ENCODE data around the gene NRSN1. TPM values are rescaled to one million over a fixed set of nuclear protein-coding genes. Genes with fewer than 3 reads are reported as not detected.
"Not testable (repeated sequence)": the region's sequence is repeated elsewhere in the genome, so short reads cannot be mapped to it uniquely, and the experiment has no call there.

Gene NRSN1
- total and polyA plus RNA-seq, 9 donors = 0.07 to 0.18 (median 0.13) TPM; not detected in 6

- Histone ChIP-seq H3K27ac (ENCODE audit: low read length) (no peak overlapping the region), H3K4me1 (ENCODE audit: control insufficient read depth, insufficient read depth, low read length) (peaks cover 16% of the 10 kb centered on the region), H3K4me3 (ENCODE audit: low read length) (no peak overlapping the region), H3K36me3 (ENCODE audit: control insufficient read depth, insufficient read depth, low read length) (no peaks in the 10 kb centered on the region), H3K27me3 (ENCODE audit: control insufficient read depth, insufficient read depth, low read length) (no peaks in the 10 kb centered on the region), H3K9me3 (replicated peaks; ENCODE audit: control insufficient read depth, low read depth, low read length) (no peaks in the 10 kb centered on the region)
- DNase-seq = no peak
- no CpG with 5 or more reads among the region's 2 CpGs for WGBS (ENCODE audit: insufficient coverage)
These were observed 13.1 kb downstream of the NRSN1 start for GRCh38 chr6:24139080-24139479.

DNA sequence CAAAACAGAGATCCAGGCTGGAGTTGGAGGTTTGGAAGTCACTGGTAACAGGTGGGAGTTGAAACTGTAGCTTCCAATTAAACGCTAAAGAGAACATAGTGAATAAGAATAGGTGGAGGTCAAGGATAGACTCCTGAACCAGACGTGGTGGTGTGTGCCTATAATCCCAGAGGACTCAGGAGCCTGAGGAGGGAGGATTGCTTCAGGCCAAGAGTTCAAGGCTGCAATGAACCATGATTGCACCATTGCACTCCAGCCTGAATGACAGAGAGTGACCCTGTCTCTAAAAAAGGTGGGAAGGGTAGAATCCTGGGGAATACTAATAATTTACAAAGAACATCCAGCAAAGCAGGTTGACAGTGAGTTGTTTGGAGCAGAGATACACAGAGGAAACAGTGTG, 13.6 kb downstream of the NRSN1 start:
- Histone ChIP-seq H3K4me3 (ENCODE audit: low read length) (no peak overlapping the region), H3K27me3 (ENCODE audit: control insufficient read depth, insufficient read depth, low read length) (no peaks in the 10 kb centered on the region), H3K9me3 (replicated peaks; ENCODE audit: control insufficient read depth, low read depth, low read length) (no peaks in the 10 kb centered on the region), H3K4me1 (ENCODE audit: control insufficient read depth, insufficient read depth, low read length) (peaks cover 16% of the 10 kb centered on the region), H3K36me3 (ENCODE audit: control insufficient read depth, insufficient read depth, low read length) (no peaks in the 10 kb centered on the region), H3K27ac (ENCODE audit: low read length) (no peak overlapping the region)
- DNase-seq = no peak
- 65% methylated on average over 2 of the region's 2 CpGs for WGBS (ENCODE audit: insufficient coverage)

DNA sequence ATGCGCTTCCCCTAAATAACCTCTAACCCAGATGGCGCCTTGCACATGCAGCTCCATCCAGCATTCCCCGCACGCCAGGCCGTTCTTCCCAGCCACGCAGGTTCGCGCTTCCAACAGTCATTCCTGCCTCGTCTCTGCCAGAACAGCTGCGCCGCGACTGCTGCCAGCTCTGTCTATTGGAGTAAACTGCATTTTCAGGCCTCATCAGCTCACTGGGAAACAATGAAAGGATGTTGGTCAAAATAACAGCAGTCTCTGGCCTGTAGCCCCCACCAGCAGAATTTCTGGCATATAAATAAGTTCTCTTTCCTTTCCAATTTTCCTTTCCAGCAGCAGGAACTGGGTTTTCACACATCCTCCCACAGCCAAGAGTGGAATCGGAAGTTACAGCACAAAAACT, 14.6 kb downstream of the NRSN1 start:
- Histone ChIP-seq H3K36me3 (ENCODE audit: control insufficient read depth, insufficient read depth, low read length) (no peaks in the 10 kb centered on the region), H3K9me3 (replicated peaks; ENCODE audit: control insufficient read depth, low read depth, low read length) (no peaks in the 10 kb centered on the region), H3K4me3 (ENCODE audit: low read length) (no peak overlapping the region), H3K27ac (ENCODE audit: low read length) (peak overlapping the region; percentile 63), H3K27me3 (ENCODE audit: control insufficient read depth, insufficient read depth, low read length) (peaks cover 2% of the 10 kb centered on the region), H3K4me1 (ENCODE audit: control insufficient read depth, insufficient read depth, low read length) (peaks cover 16% of the 10 kb centered on the region)
- whole genome bisulfite sequencing (ENCODE audit: insufficient coverage) = 6% methylated on average over 9 of the region's 13 CpGs
- peak; percentile 98 for DNase-seq

- not testable (repeated sequence) for H3K9me3 ChIP-seq (replicated peaks; ENCODE audit: control insufficient read depth, low read depth, low read length); DNase-seq; H3K36me3 ChIP-seq (ENCODE audit: control insufficient read depth, insufficient read depth, low read length); H3K4me3 ChIP-seq (ENCODE audit: low read length); H3K27ac ChIP-seq (ENCODE audit: low read length); H3K27me3 ChIP-seq (ENCODE audit: control insufficient read depth, insufficient read depth, low read length)
- WGBS (ENCODE audit: insufficient coverage) = 99% methylated on average over 8 of the region's 8 CpGs
- peaks cover 16% of the 10 kb centered on the region for H3K4me1 ChIP-seq (ENCODE audit: control insufficient read depth, insufficient read depth, low read length)
These were observed 16.7 kb downstream of the NRSN1 start for GRCh38 chr6:24142733-24143132.

DNA sequence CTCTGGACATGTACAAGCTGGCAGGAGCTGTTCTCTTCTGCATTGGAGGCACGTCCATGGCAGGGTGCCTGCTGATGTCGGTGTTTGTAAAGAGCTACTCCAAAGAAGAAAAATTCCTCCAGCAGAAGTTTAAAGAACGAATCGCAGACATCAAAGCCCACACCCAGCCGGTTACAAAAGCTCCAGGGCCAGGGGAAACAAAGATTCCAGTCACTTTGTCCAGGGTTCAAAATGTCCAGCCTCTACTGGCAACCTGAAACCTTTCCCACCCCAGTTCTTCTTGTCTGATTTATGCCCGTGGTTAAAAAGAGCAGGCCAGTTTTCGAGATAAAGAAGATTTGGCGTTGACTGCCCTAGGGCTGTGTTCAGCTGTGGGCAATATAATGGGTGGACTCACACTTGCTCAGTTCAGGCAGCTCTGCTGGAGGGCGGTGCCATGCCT, 19.7 kb downstream of the NRSN1 start:
- 70% methylated on average over 6 of the region's 9 CpGs for WGBS (ENCODE audit: insufficient coverage)
- no peak for DNase-seq

DNA sequence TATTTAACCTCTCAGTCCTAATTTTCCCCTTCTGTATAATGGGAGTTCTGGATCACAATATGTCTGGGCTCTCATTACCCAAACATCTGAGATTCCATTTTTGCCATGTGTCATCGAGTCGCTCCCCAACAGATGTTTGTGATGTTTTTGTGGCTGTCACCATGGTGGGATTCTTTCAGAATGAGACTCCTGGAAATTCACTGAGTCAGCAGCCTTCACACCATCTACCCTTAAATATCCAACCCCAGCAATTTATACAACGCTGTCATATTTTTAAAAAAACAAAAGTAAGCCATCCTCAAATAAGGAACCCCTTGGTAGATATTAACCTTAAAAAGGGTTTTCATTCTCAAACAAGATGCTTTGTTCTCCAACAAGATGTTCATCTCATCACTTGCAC, 20.9 kb downstream of the NRSN1 start:
- Histone ChIP-seq H3K27me3 (ENCODE audit: control insufficient read depth, insufficient read depth, low read length) (peaks cover 2% of the 10 kb centered on the region), H3K36me3 (ENCODE audit: control insufficient read depth, insufficient read depth, low read length) (no peaks in the 10 kb centered on the region), H3K4me3 (ENCODE audit: low read length) (no peak overlapping the region), H3K4me1 (ENCODE audit: control insufficient read depth, insufficient read depth, low read length) (no peaks in the 10 kb centered on the region), H3K27ac (ENCODE audit: low read length) (no peak overlapping the region), H3K9me3 (replicated peaks; ENCODE audit: control insufficient read depth, low read depth, low read length) (no peaks in the 10 kb centered on the region)
- DNase-seq = no peak
- WGBS (ENCODE audit: insufficient coverage) = no CpG with 5 or more reads among the region's 3 CpGs

More for the DNA sequence above, 19.7 kb downstream of the NRSN1 start:
- peaks cover 10% of the 10 kb centered on the region for H3K4me1 ChIP-seq (ENCODE audit: control insufficient read depth, insufficient read depth, low read length)
- H3K27ac ChIP-seq (ENCODE audit: low read length) = no peak overlapping the region
- no peaks in the 10 kb centered on the region for H3K36me3 ChIP-seq (ENCODE audit: control insufficient read depth, insufficient read depth, low read length)
- H3K9me3 ChIP-seq (replicated peaks; ENCODE audit: control insufficient read depth, low read depth, low read length) = no peaks in the 10 kb centered on the region
- H3K4me3 ChIP-seq (ENCODE audit: low read length) = no peak overlapping the region
- peaks cover 2% of the 10 kb centered on the region for H3K27me3 ChIP-seq (ENCODE audit: control insufficient read depth, insufficient read depth, low read length)

GRCh38 chr6:24147511-24148153, 21.6 kb downstream of the NRSN1 start:
- H3K27ac ChIP-seq (ENCODE audit: low read length) = no peak overlapping the region
- peaks cover 2% of the 10 kb centered on the region for H3K27me3 ChIP-seq (ENCODE audit: control insufficient read depth, insufficient read depth, low read length)
- no peak for DNase-seq
- no peaks in the 10 kb centered on the region for H3K4me1 ChIP-seq (ENCODE audit: control insufficient read depth, insufficient read depth, low read length)
- peaks cover 2% of the 10 kb centered on the region for H3K9me3 ChIP-seq (replicated peaks; ENCODE audit: control insufficient read depth, low read depth, low read length)
- H3K36me3 ChIP-seq (ENCODE audit: control insufficient read depth, insufficient read depth, low read length) = no peaks in the 10 kb centered on the region
- no peak overlapping the region for H3K4me3 ChIP-seq (ENCODE audit: low read length)
- WGBS (ENCODE audit: insufficient coverage) = 60% methylated on average over 6 of the region's 8 CpGs

GRCh38 chr6:24148154-24148570, 22.1 kb downstream of the NRSN1 start:
- no peaks in the 10 kb centered on the region for H3K4me1 ChIP-seq (ENCODE audit: control insufficient read depth, insufficient read depth, low read length)
- H3K9me3 ChIP-seq (replicated peaks; ENCODE audit: control insufficient read depth, low read depth, low read length) = peaks cover 2% of the 10 kb centered on the region
- H3K36me3 ChIP-seq (ENCODE audit: control insufficient read depth, insufficient read depth, low read length) = no peaks in the 10 kb centered on the region
- no peak for DNase-seq
- H3K27me3 ChIP-seq (ENCODE audit: control insufficient read depth, insufficient read depth, low read length) = peaks cover 2% of the 10 kb centered on the region
- WGBS (ENCODE audit: insufficient coverage) = no CpG with 5 or more reads among the region's 3 CpGs
- no peak overlapping the region for H3K4me3 ChIP-seq (ENCODE audit: low read length)
- no peak overlapping the region for H3K27ac ChIP-seq (ENCODE audit: low read length)

GRCh38 chr6:24148684-24149083, 22.7 kb downstream of the NRSN1 start:
- DNase-seq = no peak
- Histone ChIP-seq H3K9me3 (replicated peaks; ENCODE audit: control insufficient read depth, low read depth, low read length) (peaks cover 2% of the 10 kb centered on the region), H3K36me3 (ENCODE audit: control insufficient read depth, insufficient read depth, low read length) (no peaks in the 10 kb centered on the region), H3K27ac (ENCODE audit: low read length) (no peak overlapping the region), H3K4me1 (ENCODE audit: control insufficient read depth, insufficient read depth, low read length) (no peaks in the 10 kb centered on the region), H3K27me3 (ENCODE audit: control insufficient read depth, insufficient read depth, low read length) (peaks cover 2% of the 10 kb centered on the region), H3K4me3 (ENCODE audit: low read length) (no peak overlapping the region)

DNA sequence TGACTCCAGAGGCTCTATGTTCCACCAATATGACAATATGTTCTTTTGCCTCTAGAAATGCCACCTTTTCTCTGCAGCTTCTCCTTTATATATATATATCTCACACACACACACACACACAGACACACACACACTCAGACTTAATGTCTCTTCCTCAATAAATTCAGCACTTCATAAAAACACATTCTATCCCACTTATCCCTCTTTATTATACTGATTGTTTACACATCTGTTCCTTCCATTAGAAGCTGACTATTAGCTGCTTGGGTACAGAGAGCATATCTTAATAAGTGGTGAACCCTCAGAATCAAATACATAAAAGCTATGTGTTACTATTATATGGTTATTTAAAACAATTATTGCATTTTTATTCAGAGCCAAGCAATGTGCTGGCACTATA, 23.3 kb downstream of the NRSN1 start:
- H3K9me3 ChIP-seq (replicated peaks; ENCODE audit: control insufficient read depth, low read depth, low read length) = peaks cover 2% of the 10 kb centered on the region
- peaks cover 2% of the 10 kb centered on the region for H3K27me3 ChIP-seq (ENCODE audit: control insufficient read depth, insufficient read depth, low read length)
- H3K4me1 ChIP-seq (ENCODE audit: control insufficient read depth, insufficient read depth, low read length) = no peaks in the 10 kb centered on the region
- no peak overlapping the region for H3K27ac ChIP-seq (ENCODE audit: low read length)
- no peaks in the 10 kb centered on the region for H3K36me3 ChIP-seq (ENCODE audit: control insufficient read depth, insufficient read depth, low read length)
- H3K4me3 ChIP-seq (ENCODE audit: low read length) = no peak overlapping the region
- DNase-seq = no peak

DNA sequence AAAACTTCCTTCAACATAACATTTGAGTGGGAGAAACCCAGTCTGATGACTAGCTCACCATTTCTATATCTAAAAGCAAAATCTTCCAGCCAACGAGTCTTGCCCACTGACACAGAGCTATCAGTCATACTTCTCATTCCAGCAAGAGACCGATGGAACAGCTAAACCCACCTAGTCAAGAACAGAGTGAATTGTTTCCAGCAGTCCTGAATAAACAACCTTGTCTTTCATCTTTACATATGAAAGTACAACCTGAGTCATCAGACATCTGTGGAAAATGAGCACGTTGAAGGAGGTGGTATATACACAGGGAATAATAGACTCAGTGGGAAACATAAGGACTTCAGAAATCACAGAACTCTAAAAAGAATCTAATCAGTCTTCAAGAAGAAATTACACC, 23.8 kb downstream of the NRSN1 start:
- Histone ChIP-seq H3K4me1 (ENCODE audit: control insufficient read depth, insufficient read depth, low read length) (no peaks in the 10 kb centered on the region), H3K27me3 (ENCODE audit: control insufficient read depth, insufficient read depth, low read length) (peaks cover 2% of the 10 kb centered on the region), H3K9me3 (replicated peaks; ENCODE audit: control insufficient read depth, low read depth, low read length) (peaks cover 2% of the 10 kb centered on the region), H3K27ac (ENCODE audit: low read length) (no peak overlapping the region), H3K36me3 (ENCODE audit: control insufficient read depth, insufficient read depth, low read length) (no peaks in the 10 kb centered on the region), H3K4me3 (ENCODE audit: low read length) (no peak overlapping the region)
- WGBS (ENCODE audit: insufficient coverage) = 52% methylated on average over 2 of the region's 3 CpGs
- no peak for DNase-seq

Measured in muscle of leg (tissue), 11 donors.